ENCODE results near the gene GSTT2.
"Not testable (repeated sequence)": the region's sequence is repeated elsewhere in the genome, so short reads cannot be mapped to it uniquely, and the experiment has no call there.

DNA sequence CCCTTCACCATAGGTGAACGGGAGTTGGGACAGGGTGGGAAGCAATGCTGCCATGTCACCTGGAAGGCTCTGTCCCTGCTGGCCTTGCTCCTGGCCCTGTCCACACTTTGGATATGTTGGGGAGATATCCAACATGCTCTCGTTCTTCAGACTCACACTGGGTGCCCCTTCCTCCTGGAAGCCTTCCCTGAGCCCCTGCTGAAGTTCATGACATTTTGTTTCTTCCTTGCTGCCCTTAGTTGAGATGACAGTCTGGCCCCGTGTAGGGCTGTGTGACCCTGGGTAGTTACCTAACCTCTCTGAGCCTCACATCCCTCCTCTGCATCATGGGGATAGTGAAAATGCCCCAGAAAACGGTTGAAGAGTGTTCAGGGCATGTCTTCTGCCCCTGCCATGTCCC is 26.4 kb upstream of the GSTT2 start:
- TF ChIP-seq ZNF146 (CRISPR knock-in tag; IDR thresholded peaks at IDR 0.05; ENCODE audit: unreplicated experiment); ZNF785 (CRISPR knock-in tag; IDR thresholded peaks at IDR 0.05); TARDBP (IDR thresholded peaks at IDR 0.05): not testable (repeated sequence)

All from K562 (cell line).